Measurements from ENCODE around the gene KLHL14.
"Not testable (repeated sequence)": the region's sequence is repeated elsewhere in the genome, so short reads cannot be mapped to it uniquely, and the experiment has no call there.

Gene KLHL14

GRCh38 chr18:32714571-32715148, 58.2 kb downstream of the KLHL14 start:
- DNase-seq: no peak

GRCh38 chr18:32712860-32713259, 60.0 kb downstream of the KLHL14 start:
- no peak for DNase-seq

DNA sequence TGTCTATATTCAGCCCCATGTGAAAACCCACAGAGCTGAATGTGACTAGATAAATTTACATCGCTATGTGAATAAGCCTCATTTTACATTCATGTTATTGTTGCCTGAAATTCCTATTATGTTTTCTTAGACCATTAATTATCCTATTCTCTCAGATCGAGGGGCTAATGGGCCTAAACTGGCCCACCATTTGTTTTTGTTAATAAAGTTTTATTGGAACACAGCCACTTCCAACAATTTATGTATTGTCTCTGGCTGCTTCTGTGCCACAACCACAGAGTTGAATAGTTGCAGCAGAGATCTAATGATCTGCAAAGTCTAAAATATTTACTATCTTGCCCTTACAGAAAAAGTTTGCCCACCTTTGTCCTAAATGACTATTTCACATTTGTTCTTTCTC, 61.0 kb downstream of the KLHL14 start:
- DNase-seq: no peak

- no peak for DNase-seq
These were observed 65.2 kb downstream of the KLHL14 start for GRCh38 chr18:32707586-32707985.

GRCh38 chr18:32707147-32707546, 65.7 kb downstream of the KLHL14 start:
- DNase-seq: no peak

- DNase-seq: no peak
These were observed 71.5 kb downstream of the KLHL14 start for GRCh38 chr18:32701313-32701712.

DNA sequence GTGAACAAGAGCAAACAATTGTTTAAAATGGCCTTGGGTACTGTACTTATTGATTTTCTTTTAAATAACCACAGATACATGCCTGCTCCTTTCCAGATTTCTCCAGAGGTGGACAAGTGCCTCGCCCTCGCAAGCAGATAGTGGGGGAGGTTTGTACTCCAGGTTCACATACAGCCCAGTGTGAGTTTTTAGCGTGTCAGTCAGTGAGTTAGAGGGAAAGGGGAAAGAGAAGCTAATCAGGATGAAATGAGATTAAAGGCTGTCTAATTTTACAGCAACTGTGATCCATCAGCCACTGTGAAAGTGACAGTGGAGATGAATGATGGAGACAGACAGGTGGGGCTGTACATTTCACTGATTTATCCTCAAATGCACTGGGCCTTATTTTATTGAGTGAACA, 74.7 kb downstream of the KLHL14 start:
- no peak for DNase-seq

GRCh38 chr18:32696376-32696775, 76.4 kb downstream of the KLHL14 start:
- no peak for DNase-seq

- no peak for DNase-seq
These were observed 77.3 kb downstream of the KLHL14 start for GRCh38 chr18:32695534-32695933.

DNA sequence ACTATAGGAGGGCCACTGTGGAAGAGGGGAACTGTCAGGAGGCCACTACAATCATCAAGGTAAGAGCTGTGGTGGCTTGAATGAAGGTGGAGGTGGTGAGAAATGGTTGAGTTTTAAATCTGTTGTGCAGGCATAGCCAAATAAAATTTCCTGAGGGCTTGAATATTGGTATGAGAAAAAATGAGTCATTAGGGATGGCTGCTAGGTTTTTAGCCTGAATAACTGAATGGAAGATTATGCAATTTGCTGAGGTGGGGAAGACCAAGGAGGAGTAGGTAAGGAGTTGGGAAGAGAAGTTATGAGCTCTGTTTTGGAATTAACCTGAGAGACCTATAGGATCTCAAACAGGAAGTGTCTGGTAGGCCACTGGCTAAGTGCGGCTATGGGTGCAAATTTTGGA, 84.0 kb downstream of the KLHL14 start:
- no peak for DNase-seq

- no peak for DNase-seq
These were observed 87.9 kb downstream of the KLHL14 start for GRCh38 chr18:32684940-32685339.

GRCh38 chr18:32684096-32684495, 88.7 kb downstream of the KLHL14 start:
- no peak for DNase-seq

- DNase-seq: no peak
These were observed 89.8 kb downstream of the KLHL14 start for GRCh38 chr18:32683044-32683443.

DNA sequence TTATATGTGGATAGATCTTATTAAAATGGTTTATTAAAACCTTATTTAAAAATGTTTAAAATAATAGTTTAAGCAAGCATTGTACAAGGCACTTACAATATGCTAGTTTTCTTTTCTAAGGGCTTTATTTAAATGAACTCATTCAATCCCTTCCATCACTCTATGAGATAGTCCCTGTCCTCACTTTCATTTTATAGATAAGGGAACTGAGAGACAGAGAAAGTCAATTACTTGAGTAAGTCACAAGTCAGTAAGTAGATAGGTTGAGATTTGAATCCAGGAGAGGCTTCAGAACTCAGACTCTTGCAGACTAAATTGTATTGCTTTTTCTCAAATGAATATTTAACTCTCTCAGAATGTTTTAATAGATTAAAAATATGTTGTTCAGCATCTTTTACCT, 95.2 kb downstream of the KLHL14 start:
- DNase-seq: no peak

DNA sequence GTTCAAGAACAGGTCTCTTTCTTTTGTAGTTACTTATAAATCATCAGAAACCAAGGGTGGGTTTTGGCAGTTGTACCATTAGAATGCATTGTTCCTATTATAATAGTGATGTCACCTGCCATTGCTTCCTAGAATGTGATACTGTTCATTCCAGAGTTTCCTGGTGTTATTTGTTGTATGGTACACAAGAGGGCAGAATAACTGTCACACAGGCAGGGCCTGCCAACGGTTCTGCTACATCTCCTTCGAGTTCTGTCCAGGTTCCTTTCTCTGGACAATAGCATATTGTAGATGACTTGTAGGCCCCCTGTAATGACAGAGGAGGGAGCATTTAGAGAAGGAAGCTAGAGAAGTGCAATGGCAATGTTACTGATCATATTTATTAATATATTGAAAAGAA, 98.3 kb downstream of the KLHL14 start:
- no peak for DNase-seq

- no peak for DNase-seq
These were observed 100.4 kb downstream of the KLHL14 start for GRCh38 chr18:32672398-32672797.

- no peak for DNase-seq
These were observed 102.1 kb downstream of the KLHL14 start for GRCh38 chr18:32670727-32671126.

GRCh38 chr18:32669549-32670165, 103.2 kb downstream of the KLHL14 start:
- DNase-seq: no peak

DNA sequence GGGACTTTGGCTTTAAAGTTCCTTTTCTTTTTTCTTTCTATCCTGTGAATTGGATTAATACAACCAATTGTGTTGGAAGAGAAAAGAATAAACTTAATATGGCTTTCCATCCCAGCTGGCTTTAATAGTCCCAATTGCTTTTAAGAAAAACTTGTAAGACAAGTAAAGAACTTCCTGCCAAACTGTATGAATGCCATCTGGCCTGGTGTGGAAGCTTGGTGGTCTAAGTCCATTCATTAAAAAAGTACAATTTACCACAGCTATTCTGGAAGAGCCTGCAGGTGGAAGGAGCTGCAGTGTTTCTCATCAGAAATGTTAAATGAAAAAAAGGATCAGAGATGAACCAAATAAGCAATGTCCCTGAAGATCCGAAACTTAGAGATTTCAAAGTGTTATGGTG, 103.9 kb downstream of the KLHL14 start:
- DNase-seq: no peak

DNA sequence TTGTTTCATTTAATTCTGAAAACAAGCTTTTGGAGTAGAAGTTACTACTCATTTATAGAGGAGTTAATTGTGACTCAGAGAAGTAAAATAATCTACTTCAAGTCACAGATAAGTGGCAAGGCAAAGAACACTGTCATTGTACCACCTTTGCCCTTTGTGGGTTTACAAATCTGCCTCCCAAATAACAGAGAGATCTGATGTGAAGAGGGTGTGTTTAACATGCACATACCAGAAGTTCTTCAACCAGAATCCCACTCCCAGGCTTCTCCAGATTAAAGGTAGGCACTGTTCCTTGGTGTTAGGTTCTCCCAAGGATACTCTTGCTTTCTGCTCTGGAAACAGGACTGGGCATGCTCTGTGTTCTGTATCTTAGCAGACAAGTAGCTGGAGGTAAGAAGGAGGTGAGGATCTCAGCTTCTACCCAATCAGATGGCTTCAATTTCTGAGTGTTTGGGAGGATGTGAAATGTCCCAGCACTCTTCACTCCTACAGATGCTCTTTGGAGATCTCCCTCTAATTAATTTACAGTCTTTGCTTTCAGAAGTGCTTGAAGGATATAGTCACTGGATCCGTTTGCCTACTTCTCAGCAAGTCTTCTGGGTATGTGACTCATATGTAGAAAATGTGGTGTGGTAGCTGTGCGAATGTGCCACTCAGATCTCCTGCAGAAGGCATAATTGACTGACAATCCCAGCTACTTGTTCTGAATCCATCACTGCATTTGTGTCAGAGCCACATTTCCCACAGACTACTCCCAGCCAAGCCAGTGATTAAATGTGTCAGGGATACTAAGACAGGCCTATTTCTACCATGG, 111.1 kb downstream of the KLHL14 start:
- DNase-seq: no peak

DNA sequence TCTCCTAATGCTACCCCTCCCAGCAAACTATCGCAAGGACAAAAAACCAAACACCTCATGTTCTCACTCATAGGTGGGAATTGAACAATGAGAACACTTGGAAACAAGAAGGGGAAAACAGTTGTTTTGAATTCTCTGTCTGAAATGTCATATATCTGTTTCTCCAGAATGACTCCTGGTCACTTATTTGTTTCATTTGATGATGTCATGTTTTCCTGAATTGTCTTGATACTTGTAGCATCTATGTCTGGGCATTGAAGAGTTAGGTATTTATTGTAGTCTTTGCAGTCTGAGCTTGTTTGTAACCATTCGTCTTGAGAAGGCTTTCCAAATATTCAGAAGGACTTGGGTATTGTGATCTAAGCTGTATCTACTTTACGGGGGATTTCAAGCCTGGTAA, 118.3 kb downstream of the KLHL14 start:
- not testable (repeated sequence) for DNase-seq

DNA sequence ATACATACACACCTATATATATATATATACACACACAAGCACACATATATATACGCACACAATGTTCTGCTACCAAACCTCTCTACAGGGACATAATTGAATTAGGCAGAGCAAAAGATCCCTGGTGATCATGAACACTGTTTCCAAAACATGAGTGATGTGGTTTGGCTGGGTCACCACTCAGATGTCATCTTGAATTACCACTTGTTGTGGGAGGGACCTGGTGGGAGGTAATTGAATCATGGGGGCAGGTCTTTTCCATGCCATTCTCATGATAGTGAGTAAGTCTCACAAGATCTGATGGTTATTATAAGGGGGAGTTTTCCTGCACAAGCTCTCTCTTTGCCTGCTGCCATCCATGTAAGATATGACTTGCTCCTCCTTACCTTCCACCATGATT, 135.2 kb downstream of the KLHL14 start:
- DNase-seq: not testable (repeated sequence)

DNA sequence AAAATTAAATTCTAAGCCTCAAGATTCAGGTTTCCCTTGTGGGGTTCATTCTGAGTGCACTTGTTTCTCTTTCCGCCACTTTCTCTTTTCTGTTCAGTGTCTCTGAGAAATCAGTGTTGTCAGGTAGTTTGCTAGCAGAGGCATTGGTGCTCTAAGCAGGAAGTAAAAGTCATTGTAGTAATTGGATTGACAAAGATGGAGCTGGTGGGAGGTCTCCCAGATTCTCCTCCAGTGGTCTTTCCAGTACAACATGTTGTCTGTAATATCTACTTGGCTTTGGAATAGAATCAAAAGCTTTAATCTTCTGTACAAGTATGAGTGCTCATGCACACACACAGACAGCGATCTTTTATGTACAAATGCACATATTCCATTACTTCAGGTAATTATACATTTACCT, 135.6 kb downstream of the KLHL14 start:
- DNase-seq: no peak

DNA sequence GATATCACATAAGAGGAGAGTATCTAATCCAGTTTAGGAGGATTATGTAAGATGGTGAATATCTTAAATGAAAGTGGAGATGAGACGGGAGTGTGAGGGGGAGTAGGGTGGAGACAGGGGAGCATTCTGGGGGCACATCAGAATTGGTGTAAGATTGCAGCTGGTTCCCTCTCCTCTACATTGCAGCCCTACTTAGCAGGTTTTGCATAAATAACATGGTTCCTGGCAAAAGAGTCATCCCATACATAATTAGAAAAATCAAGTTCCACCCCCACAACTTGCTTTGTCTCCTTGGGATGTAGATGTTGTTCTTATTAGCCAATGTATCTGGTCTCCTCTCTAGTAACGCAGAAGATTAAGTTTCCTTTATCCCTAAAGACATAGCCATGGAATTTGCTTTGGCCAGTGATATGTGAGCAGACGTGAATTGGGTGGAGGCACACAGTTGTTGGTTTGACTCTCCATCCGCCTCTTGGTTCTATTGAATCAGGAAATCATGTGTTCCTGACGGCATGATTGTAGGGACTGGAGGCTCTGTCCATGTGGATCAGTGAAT, 137.9 kb downstream of the KLHL14 start:
- DNase-seq: no peak
